T-helper 1 cell treated with Interleukin-12 subunit alpha and Interleukin-12 subunit beta and Interleukin-4 antibody, amounts not matched to agents 30 ng/mL and 1 ng/mL, for 36 hours (primary cell): ENCODE data around the gene CPNE8. TPM values are rescaled to one million over a fixed set of nuclear protein-coding genes. Genes with fewer than 3 reads are reported as not detected.

ENCODE experiments used
- intact Hi-C: fragments of 100-400 bp; cut with micrococcal nuclease; formaldehyde crosslinking; loops from one replicate; pipeline ENCODE4 v1.15.1; 2024
- total RNA-seq: library from RNA; stranded (reverse); gene quantifications from 2 replicates; pipeline ENCODE4 v1.2.3, GENCODE V29; 2022

CPNE8 gene
- total RNA-seq, 1 donor from 2014 or later = 3.3 TPM

GRCh38 chr12:38898001-38898684 is 7.2 kb downstream of the CPNE8 start:
- intact Hi-C loops = no loop called here

- intact Hi-C loops = no loop called here
These were observed 9.9 kb downstream of the CPNE8 start for GRCh38 chr12:38895446-38895845.

GRCh38 chr12:38892976-38893375 is 12.4 kb downstream of the CPNE8 start:
- intact Hi-C loops = no loop called here

GRCh38 chr12:38892087-38892786 is 13.2 kb downstream of the CPNE8 start:
- intact Hi-C loops = no loop called here

- intact Hi-C loops = no loop called here
These were observed 15.1 kb downstream of the CPNE8 start for GRCh38 chr12:38890102-38890855.

GRCh38 chr12:38889297-38889815 is 16.0 kb downstream of the CPNE8 start:
- intact Hi-C loops = no loop called here

GRCh38 chr12:38887770-38888169 is 17.6 kb downstream of the CPNE8 start:
- intact Hi-C loops = no loop called here

GRCh38 chr12:38886931-38887330 is 18.5 kb downstream of the CPNE8 start:
- intact Hi-C loops = no loop called here

- intact Hi-C loops = no loop called here
These were observed 19.3 kb downstream of the CPNE8 start for GRCh38 chr12:38886064-38886463.

- intact Hi-C loops = no loop called here
These were observed 20.7 kb downstream of the CPNE8 start for GRCh38 chr12:38884666-38885065.

- intact Hi-C loops = no loop called here
These were observed 21.7 kb downstream of the CPNE8 start for GRCh38 chr12:38883629-38884134.

GRCh38 chr12:38880288-38880687 is 25.1 kb downstream of the CPNE8 start:
- intact Hi-C loops = no loop called here

- intact Hi-C loops = no loop called here
These were observed 26.4 kb downstream of the CPNE8 start for GRCh38 chr12:38878986-38879385.

- intact Hi-C loops = no loop called here
These were observed 27.1 kb downstream of the CPNE8 start for GRCh38 chr12:38878333-38878705.

- intact Hi-C loops = no loop called here
These were observed 29.7 kb downstream of the CPNE8 start for GRCh38 chr12:38875586-38876228.

- intact Hi-C loops = no loop called here
These were observed 32.8 kb downstream of the CPNE8 start for GRCh38 chr12:38872561-38872960.

GRCh38 chr12:38872156-38872555 is 33.2 kb downstream of the CPNE8 start:
- intact Hi-C loops = no loop called here

GRCh38 chr12:38869036-38869435 is 36.4 kb downstream of the CPNE8 start:
- intact Hi-C loops = no loop called here

GRCh38 chr12:38850461-38850860 is 54.9 kb downstream of the CPNE8 start:
- intact Hi-C loops = no loop called here

- intact Hi-C loops = loop anchor here (2.0 kb wide), 1 partner anchor 20 kb away; no protein-coding TSS in a partner anchor
These were observed 58.1 kb downstream of the CPNE8 start for GRCh38 chr12:38847247-38847646.

GRCh38 chr12:38844267-38844666 is 61.1 kb downstream of the CPNE8 start:
- intact Hi-C loops = no loop called here
